ENCODE measurements around the gene ESRRB.

The ESRRB gene

DNA sequence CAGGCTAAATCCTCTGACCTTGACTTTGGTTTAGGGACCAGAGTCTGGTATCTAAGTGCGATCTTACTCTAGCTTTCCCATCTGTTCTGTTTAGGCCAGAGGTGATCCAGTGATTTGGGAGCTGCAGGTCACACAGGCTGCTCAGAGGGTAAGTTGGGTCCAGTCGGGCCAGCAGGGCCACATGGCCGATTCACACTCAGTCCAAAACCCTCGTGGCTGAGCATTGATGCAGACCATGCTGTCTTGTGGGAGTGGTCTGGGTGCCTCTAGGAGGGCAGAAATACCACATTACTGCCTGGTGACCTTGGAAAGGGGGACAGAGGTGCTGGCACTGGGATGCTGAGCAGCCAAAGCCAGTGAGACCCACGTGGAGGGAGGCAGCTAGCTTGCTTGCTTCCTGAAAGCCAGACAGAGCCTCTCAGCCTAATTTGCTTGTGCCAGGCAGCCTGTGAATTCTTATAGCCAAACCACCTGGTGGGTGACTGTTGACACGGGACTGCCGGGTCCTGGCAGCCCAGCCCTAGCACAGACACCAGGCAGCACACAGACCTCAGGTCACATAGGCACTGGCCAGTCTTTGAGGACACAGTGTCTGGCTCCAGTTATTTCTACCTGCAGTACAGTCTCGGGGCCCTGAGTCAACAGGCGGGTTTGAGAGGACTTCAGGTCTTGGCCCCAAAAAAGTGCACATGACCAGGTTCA, 31.7 kb downstream of the ESRRB start:
- DNase-seq (ENCODE audit: low spot score): no peak

DNA sequence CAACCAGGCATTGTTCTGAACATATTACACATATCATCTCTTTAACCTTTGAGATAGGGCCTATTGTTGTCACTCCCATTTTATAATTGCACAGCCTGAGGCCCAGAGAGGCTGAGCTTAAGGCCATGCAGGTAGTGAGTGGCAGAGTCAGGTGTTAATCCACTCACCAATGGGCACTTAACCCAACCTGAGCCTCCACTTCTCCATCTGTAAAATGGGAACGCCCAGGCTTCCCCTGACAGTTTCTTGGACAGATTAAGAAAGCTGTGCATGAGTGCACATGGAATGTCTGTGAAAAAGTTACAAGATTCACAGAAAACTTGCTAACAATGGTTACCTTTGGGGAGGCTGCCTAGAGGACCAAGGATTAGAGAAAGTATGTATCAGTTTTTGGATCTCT, 32.9 kb downstream of the ESRRB start:
- no peak for DNase-seq (ENCODE audit: low spot score)

DNA sequence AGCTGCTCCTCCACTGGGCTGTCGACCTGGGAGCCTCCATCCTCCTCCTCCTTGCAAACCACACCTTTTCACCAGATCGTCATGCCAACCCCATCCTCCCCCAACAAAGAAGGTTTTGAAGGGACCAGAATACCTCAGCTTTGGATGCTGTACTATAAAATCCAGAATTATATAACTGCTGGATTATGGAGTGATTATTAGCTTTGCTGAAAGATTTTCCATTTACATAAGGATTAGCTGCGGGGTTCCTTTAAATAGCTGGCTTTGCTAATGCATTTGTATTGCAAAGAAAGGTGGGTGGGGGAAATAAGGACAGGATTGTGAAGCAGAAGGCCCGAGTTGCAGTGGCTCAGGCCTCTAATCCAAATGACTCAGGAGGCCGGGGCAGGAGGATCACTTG, 36.6 kb downstream of the ESRRB start:
- no peak for DNase-seq (ENCODE audit: low spot score)

DNA sequence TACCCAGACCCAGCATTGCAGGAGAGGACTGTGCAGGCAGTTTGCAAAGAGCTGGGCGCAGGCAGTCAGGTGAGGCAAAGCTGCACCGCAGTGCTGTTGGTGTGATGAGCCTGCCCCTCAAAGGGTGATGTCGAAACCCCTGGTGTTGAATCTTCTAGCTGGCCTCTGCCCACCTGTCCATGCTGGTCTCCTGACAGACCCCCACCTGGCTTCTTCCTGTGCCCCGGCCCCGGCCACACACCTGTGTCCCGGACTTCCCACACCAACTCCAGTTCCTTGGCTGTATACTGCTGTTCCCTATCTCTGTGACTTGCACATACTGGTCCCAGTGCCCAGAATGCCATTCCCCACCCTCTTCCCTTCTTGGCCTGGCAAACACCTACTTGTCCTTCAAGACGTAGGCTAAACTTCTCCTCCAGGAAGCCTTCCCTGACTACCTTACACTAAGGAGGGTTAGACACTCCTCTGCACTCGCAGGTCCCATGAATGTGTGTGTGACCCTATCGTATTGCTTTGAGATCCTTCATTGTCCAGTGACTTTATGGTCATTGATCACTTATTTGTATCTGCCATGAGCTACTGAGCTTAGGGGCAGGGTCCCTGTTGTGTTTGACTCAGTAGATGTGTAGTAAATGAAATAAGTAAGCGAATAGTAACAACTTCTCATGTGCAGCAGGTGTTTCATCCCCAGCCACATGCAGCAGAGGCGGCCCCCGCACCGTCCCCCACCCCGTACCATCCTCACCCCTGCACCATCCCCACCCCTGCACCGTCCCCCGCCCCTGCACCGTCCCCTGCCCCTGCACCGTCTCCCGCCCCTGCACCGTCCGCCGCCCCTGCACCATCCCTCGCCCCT, 37.4 kb downstream of the ESRRB start:
- no peak for DNase-seq (ENCODE audit: low spot score)

DNA sequence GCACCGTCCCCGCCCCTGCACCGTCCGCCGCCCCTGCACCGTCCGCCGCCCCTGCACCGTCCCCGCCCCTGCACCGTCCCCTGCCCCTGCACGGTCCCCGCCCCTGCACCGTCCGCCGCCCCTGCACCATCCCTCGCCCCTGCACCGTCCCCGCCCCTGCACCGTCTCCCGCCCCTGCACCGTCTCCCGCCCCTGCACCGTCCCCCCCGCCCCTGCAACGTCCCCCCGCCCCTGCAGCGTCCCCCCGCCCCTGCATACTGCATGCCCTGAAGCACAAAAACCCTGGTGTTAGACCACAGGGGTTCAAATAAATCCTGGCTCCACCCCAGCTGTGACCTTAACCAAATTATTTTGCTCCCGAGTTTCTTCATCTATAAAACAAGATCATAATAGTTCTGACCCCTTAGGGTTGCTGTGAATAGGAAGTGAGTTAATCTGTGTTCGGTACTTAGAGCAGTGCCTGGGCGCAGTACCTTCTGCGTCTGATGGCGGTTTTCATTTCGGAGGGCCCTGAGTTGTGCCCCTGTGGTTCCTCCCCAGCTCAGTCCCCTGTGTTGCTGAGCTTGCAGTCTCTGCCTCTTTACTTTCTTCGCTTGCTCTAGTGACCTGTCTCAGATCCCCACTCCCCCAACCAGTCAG, 38.1 kb downstream of the ESRRB start:
- no peak for DNase-seq (ENCODE audit: low spot score)

DNA sequence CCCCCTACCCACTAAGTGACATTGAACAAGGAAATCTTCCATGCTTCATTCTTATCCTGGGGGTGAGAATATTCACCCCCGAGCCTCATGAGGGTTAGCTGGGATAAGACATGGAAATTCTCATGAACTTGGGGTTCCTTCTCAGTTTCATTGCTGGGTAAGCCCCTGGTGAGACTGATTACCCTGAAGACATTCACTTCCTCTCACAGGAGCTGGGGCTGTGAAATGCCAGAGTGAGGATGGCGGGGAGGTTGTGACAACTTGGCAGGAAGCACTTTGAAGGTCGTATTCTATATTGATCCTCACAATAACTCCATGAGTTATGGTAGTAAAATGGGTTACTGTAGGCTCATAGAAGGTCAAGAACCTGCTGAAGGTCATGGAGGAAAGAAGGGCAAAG, 43.5 kb downstream of the ESRRB start:
- no peak for DNase-seq (ENCODE audit: low spot score)

DNA sequence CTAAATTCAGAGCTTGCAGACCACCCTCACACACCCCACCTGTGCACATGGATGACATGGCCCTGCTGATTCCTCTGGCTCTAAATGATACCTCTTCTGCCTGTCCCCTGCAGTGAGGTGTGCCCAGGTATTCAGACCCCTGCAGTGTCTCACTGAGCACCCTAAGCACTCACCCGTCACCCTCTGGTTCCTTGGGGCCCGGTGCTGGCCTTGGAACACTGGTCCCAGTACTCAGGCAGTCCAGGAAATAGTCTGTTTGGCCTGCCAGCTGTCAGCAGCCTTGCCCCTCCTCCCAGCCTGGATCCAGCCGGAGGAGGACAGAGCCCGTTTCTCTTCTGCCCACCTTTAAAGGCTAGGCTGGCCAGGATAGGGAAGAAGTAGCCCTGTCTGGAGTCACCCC, 44.9 kb downstream of the ESRRB start:
- no peak for DNase-seq (ENCODE audit: low spot score)

DNA sequence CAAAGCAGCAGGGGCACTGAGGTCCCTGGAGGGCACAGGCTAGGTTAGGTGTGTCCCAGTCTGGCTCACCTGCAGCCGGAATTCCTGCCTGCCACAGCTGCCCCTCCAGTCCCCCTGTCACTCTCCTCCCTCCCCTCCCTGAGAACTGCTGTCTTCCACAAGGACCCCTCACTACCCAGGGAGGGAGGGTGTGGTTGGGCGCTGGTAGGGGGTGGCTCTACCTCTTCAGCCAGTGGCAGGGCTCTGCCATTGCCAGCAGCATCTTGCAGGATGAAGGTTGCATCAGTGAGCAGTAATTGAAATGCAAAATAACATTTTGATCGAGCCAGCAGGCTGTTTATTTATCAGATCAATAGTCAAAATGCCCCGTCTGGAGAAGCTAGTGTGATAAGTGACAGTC, 45.7 kb downstream of the ESRRB start:
- no peak for DNase-seq (ENCODE audit: low spot score)

DNA sequence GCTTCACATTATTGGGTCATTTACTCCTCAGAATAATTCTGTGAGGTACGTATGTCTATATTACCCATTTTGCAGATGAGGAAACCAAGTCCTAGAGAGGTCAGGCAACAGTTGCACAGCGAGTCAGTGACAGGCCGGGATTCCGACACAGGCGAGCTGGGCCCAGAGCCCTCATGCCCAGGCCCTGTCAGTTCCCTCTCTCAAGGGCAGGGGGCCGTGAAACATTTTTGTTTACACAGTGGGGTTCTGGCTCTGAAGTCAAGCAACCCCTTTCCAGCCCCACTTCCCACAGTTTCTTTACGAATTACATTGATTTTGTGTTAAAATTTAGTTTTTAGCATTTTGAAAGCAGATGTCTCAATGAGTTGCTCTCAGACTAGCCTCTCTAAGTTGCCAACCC, 46.7 kb downstream of the ESRRB start:
- no peak for DNase-seq (ENCODE audit: low spot score)

DNA sequence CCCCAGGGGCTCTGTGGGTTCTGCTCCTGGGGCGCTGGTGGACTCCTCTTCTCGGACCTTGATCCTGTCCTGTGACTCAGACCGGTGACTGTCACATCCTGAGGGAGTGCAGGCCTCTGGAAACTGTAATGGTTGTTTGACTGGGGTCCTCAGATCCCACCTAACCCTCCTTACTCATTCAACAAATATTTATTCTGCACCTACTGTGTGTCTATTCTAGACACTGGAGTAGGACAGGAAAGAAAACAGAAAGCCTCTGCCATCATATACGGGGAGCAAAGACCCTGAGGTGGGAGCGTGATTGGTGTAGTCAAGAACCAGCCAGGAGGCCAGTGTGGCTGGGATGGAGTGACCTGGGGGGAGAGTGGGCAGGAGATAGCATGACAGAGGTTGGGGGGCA, 47.6 kb downstream of the ESRRB start:
- no peak for DNase-seq (ENCODE audit: low spot score)

DNA sequence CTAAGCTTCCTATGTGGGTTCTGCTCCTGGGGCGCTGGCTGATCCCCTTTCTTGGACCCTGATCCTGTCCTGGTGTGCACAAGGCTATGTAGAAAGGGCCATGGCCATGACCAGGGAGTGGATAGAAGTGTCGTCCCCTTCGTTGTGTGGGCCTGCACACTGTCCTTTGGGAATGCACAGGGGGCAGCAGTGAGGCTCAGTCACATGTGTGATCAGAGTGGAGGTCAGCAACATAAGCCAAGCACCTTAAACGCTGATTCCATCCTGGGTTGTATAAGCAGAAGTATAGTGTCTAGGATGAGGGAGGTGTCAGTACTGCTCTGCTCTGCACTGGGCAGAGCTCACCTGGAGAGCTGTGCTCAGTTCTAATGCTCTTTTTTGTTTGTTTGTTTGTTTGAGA, 48.4 kb downstream of the ESRRB start:
- peak; percentile 3 for DNase-seq (ENCODE audit: low spot score)

DNA sequence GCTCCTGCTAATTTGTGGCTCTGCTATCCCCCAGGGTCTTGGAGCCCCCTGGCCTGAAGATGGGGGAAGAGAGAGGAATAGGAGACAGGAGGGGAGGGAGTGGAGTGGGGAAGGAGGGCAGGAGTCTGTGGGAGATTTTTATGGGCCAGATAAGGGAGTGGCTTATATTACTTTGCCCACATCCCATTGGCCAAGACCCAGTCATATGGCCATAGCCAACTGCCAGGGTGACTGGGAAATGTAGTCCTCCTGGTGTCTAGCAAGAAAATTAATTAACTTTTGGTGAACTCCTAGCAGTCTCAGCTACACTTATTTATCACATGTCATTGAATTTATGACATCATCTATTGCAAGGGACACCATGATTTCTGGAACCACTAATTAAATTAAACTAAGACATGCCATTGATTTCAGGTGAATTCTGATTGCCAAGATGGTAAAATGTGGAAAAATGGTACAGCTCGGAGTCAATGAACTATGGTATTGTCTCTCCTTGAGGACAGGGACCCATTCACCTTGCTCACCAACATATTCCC, 50.3 kb downstream of the ESRRB start:
- DNase-seq (ENCODE audit: low spot score): no peak

DNA sequence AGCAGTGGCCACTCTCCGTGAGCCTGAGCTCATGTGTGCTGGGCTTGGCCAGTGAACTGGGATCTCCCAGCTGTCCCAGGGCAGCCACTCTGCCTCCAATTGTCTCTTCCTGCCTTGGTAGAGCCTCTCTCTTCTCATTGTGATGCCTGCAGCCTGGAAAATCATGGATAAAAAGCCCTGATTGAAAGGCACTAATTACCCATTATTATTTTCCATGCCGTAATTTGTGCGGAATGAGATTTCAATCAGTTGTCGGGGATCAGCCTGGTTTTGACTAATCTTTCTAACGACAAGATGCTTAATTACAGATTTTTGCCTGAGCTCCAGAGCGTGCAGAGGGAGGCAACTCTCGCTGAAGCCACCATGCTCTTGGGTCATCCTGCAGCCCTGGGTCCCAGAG, 52.7 kb downstream of the ESRRB start:
- no peak for DNase-seq (ENCODE audit: low spot score)

DNA sequence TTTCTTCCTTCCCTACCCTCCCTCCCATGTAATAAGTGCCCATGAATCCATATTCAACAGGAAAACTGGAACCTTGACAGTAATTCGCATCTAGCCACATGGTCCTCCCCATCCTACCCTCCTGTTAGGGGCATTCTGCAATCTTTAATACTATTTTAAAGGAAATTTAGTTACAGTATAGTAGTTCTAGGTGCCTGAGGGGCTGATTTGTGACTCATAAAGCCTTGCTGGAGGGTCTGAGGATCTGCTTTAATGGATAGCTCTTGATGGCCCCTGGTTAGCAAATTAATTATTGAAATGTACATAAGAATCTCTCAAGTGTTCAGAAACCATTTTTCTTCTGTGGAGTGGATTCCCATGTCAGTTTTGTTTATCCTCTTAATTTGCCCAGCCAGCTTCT, 54.1 kb downstream of the ESRRB start:
- no peak for DNase-seq (ENCODE audit: low spot score)

DNA sequence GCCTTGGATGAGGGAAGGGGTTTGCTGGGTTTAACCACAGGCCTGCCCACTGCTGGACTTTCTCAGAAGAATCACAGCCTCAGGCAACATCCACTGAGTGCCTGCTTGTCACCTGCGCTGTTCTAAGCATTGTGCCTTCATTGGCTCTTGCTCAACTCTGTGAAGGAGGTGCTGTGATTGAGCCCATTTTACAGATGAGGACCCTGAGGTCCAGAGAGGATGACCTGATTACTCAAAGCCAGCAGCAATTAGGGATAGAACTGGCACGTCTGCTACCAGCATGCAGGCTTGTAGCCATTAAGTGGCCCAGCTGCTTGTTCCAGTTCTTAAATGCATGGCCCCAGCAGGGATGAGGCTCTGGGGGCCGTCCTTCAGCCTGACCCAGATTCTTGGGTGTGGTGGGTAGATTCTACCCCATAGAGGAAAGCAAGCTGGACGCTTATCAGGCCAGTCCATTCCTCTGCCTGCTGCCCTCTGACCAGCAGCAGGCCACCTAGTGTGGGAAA, 54.6 kb downstream of the ESRRB start:
- no peak for DNase-seq (ENCODE audit: low spot score)

DNA sequence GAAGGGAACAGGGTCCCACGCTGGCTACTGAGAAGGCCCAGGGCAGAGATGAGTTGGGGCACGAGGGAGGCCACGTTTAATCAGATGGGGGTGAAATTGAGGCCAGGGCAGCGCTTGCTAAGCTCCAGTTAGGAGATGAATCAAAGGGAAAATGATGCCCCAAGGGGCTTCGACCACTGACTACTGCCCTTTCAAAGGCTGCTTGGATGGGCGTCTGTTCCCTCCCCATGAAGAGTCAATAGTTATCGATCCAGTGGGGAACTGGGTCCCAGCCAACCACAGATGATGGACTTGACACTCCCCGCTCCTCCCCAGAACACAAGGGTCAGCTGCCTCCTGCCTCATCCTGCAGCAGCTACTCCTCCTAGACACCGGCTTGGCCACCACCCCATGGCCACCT, 55.6 kb downstream of the ESRRB start:
- no peak for DNase-seq (ENCODE audit: low spot score)

DNA sequence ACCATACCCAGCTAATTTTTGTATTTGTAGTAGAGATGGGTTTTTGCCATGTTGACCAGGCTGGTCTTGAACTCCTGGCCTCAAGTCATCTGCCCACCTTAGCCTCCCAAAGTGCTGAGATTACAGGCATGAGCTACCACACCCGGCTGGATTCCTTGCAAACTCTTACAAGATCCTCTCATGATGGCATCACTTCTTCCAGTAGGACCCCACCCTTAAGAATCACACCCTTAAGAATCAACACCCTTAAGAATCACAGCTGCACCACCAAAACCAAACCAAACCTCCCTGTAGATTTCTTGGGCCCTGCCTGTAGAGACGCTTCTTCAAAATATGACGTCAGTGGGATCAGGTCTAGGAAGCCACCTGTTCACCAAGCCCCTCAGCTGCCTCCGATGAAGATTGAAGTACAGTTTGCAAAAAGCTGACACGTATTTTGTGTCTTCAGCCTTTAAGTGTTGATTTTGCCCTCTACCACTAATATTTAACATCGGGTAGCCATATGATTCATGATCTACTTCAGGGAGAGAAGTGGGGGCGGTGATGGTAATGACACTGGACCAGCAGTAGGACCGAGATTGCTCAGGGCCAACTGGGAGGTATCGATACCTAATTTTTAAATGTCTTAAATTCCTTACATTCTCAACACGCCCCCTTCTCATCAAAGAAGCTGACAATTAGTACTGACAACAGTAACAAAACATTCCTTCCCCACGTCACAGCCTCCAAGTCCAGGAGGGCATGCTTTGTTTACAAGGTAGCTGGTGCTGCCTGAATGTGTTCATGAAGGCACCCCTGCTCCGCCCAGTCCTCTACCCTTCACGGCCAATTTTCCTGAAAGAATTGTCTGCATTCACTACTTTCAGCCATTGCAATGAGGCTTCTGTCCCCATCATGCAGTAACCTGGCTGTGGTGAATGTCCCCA, 57.2 kb downstream of the ESRRB start:
- DNase-seq (ENCODE audit: low spot score): no peak

DNA sequence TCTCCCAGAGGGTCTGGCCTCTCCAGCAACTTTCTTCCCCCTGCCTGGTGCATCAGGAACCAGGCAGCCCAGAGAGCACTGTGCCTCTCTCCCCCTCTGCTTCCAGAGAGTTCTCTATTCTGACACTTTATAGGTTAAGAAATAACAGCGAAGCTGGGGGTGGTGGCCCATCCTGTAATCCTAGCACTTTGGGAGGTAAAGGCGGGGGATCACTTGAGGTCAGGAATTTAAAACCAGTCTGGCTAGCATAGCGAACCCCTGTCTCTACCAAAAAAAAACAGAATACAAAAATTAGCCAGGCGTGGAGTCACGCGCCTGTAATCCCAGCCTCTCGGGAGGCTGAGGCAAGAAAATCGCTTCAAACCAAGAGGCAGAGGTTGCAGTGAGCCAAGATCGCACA, 58.3 kb downstream of the ESRRB start:
- DNase-seq (ENCODE audit: low spot score): no peak

DNA sequence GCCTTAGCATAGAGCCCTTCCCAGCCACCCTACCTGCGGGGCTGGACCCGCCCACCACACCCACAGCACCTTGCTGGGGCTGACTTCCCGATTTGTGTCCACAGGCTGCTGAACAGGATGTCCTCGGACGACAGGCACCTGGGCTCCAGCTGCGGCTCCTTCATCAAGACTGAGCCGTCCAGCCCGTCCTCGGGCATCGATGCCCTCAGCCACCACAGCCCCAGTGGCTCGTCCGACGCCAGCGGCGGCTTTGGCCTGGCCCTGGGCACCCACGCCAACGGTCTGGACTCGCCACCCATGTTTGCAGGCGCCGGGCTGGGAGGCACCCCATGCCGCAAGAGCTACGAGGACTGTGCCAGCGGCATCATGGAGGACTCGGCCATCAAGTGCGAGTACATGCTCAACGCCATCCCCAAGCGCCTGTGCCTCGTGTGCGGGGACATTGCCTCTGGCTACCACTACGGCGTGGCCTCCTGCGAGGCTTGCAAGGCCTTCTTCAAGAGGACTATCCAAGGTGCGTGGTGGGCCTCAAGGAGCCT, 63.4 kb downstream of the ESRRB start:
- DNase-seq (ENCODE audit: low spot score): no peak

DNA sequence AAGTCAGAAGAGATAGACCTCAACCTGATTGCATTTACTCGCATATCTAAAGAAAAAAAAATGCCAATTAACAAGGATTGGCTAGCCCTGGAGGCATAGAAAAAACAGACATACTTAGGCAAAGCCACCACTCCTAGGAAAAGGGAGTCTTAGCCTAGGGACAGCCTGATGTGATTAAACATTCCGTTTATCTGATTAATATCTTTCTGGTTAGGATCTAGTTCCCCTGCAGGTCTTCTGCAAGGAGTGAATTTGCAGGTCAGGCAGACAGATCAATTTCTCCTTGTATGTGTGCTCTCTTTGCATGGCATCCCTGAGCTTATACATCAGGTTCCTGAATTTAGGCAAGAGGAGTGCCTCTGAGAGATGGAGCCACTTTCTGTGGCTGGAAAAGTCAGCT, 70.5 kb downstream of the ESRRB start:
- DNase-seq (ENCODE audit: low spot score): no peak

DNA sequence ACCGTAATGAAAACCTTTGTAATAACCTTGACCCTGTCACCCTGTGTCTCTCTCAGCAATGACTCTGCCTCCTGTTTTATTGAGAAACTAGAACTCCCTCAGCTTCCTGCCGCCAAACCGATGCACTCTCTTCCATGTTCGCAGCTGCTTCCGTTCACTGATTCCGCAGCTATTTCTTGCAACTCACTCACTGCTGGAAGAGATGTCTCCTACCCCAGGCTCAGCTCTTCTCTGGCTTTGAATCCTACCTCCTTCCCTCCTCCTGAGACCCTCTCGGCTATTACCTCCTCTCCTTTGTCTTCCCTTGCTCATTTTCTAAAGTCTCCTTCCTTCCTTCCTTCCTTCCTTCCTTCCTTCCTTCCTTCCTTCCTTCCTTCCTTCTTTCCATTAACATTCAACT, 71.0 kb downstream of the ESRRB start:
- DNase-seq (ENCODE audit: low spot score): no peak
